Panc1 (cell line): ENCODE measurements around the gene FBXL17.

Experiments used
- POLR2AphosphoS5 ChIP-seq: IDR thresholded peaks from 2 replicates; pipeline ENCODE4 v1.6.1; 2012; ENCODE audit warnings: mild to moderate bottlenecking, low read depth, low read length, moderate library complexity
- TF ChIP-seq, protein P1 (sequence below): fragments of 450-650 bp; IDR thresholded peaks from 2 replicates; pipeline ENCODE4 v1.5.1; 2017; ENCODE audit warnings: mild to moderate bottlenecking

DNA sequence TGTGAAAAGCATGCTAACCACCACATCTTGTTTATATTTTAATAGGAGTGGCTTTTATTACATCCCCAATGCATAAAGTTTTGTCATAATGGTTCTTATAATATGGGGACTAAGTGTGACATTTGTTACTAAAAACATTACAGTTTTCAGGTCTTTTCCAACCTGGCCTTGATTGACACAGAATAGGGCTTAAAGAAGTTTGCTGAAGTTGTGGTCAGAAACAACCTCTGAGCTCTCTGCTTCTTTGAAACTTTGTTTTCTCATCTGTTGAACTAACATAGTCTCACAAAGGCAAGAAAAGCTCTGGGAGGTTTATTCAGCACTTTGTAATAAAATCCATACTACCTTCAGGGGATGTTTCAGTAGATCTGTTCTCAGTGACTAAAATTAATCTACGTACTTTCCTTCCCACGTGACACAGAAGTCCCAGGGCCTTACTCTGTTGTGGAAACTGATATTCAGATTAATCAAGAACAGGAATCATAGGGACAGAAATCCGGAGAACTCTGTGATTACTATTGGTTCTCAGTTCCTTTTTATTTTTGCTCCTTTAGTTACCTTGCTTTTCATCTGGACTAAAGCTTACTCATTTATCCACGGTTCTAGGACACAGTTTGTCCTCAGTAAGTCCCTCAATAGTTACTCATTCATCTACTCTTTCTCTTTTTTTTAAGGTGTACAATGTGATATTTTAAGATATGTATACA, 422.2 kb downstream of the FBXL17 start:
- TF ChIP-seq, protein P1, sequence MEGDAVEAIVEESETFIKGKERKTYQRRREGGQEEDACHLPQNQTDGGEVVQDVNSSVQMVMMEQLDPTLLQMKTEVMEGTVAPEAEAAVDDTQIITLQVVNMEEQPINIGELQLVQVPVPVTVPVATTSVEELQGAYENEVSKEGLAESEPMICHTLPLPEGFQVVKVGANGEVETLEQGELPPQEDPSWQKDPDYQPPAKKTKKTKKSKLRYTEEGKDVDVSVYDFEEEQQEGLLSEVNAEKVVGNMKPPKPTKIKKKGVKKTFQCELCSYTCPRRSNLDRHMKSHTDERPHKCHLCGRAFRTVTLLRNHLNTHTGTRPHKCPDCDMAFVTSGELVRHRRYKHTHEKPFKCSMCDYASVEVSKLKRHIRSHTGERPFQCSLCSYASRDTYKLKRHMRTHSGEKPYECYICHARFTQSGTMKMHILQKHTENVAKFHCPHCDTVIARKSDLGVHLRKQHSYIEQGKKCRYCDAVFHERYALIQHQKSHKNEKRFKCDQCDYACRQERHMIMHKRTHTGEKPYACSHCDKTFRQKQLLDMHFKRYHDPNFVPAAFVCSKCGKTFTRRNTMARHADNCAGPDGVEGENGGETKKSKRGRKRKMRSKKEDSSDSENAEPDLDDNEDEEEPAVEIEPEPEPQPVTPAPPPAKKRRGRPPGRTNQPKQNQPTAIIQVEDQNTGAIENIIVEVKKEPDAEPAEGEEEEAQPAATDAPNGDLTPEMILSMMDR, result no peak
- no peak for TF ChIP-seq POLR2AphosphoS5
